HL-60 (cell line): ENCODE measurements around the gene TNNC1.

Experiments used
- GABPA ChIP-seq: IDR thresholded peaks from 2 replicates; pipeline ENCODE4 v1.6.1; 2012; ENCODE audit warnings: low read depth
- POLR2AphosphoS5 ChIP-seq: IDR thresholded peaks from 2 replicates; pipeline ENCODE4 v1.6.1; 2012; ENCODE audit warnings: low read depth
- SPI1 ChIP-seq: IDR thresholded peaks from 2 replicates; pipeline ENCODE4 v1.6.1; 2012; ENCODE audit warnings: low read depth, mild to moderate bottlenecking, borderline replicate concordance
- TF ChIP-seq, protein P1 (sequence below): IDR thresholded peaks from one replicate; pipeline ENCODE4 v1.5.1; 2011; ENCODE audit warnings: low read length, control low read depth, inconsistent platforms; ENCODE audit not compliant: insufficient read depth
- TF ChIP-seq, protein P2 (sequence below): IDR thresholded peaks from 2 replicates; pipeline ENCODE4 v1.6.1; 2012; ENCODE audit warnings: low read depth; ENCODE audit not compliant: insufficient replicate concordance

DNA sequence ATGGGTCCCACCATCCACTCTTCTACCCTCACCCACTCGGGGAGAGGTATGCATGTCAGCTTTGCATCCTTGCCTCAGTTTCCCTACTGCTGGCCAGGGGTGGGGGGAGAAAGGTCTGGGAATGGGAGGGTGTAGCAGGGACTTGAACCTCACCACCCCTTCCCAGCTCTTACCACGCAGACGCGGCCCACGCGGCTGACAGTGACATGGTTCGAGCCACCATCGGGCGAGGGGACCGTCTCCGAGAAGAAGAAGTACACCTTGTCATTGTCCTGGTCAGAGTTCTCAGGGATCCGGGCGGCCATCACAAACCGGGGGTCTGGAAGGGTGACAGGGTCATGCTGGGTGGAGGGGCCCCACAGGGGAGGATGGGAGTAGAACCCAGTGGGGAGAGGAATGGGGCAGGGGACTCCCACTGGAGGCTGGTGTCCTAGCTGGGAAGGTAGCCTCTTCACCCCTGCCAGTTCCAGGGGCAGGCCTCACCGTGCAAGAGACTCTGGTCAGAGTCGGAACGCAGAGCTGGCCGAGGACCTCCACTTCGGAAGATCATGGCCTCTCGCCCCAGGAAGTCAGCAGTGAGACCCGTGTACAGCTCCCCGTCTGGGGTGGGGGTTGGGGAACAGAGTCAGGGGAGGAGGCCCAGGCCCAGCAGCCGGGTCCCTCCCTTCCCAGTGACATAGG, 12.6 kb downstream of the TNNC1 start:
- TF ChIP-seq, protein P1, sequence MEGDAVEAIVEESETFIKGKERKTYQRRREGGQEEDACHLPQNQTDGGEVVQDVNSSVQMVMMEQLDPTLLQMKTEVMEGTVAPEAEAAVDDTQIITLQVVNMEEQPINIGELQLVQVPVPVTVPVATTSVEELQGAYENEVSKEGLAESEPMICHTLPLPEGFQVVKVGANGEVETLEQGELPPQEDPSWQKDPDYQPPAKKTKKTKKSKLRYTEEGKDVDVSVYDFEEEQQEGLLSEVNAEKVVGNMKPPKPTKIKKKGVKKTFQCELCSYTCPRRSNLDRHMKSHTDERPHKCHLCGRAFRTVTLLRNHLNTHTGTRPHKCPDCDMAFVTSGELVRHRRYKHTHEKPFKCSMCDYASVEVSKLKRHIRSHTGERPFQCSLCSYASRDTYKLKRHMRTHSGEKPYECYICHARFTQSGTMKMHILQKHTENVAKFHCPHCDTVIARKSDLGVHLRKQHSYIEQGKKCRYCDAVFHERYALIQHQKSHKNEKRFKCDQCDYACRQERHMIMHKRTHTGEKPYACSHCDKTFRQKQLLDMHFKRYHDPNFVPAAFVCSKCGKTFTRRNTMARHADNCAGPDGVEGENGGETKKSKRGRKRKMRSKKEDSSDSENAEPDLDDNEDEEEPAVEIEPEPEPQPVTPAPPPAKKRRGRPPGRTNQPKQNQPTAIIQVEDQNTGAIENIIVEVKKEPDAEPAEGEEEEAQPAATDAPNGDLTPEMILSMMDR = no peak
- TF ChIP-seq GABPA (no peak), POLR2AphosphoS5 (no peak), SPI1 (no peak)
- TF ChIP-seq, protein P2, sequence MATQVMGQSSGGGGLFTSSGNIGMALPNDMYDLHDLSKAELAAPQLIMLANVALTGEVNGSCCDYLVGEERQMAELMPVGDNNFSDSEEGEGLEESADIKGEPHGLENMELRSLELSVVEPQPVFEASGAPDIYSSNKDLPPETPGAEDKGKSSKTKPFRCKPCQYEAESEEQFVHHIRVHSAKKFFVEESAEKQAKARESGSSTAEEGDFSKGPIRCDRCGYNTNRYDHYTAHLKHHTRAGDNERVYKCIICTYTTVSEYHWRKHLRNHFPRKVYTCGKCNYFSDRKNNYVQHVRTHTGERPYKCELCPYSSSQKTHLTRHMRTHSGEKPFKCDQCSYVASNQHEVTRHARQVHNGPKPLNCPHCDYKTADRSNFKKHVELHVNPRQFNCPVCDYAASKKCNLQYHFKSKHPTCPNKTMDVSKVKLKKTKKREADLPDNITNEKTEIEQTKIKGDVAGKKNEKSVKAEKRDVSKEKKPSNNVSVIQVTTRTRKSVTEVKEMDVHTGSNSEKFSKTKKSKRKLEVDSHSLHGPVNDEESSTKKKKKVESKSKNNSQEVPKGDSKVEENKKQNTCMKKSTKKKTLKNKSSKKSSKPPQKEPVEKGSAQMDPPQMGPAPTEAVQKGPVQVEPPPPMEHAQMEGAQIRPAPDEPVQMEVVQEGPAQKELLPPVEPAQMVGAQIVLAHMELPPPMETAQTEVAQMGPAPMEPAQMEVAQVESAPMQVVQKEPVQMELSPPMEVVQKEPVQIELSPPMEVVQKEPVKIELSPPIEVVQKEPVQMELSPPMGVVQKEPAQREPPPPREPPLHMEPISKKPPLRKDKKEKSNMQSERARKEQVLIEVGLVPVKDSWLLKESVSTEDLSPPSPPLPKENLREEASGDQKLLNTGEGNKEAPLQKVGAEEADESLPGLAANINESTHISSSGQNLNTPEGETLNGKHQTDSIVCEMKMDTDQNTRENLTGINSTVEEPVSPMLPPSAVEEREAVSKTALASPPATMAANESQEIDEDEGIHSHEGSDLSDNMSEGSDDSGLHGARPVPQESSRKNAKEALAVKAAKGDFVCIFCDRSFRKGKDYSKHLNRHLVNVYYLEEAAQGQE = no peak
